ENCODE results near the gene TRIM15. TPM values are rescaled to one million over a fixed set of nuclear protein-coding genes. Genes with fewer than 3 reads are reported as not detected.
A peak's percentile ranks its signal among the peaks of the same experiment; 100 is the strongest.

TRIM15 gene
- total RNA-seq, 2 donors from 2014 or later: 0.52 TPM; not detected in 1

DNA sequence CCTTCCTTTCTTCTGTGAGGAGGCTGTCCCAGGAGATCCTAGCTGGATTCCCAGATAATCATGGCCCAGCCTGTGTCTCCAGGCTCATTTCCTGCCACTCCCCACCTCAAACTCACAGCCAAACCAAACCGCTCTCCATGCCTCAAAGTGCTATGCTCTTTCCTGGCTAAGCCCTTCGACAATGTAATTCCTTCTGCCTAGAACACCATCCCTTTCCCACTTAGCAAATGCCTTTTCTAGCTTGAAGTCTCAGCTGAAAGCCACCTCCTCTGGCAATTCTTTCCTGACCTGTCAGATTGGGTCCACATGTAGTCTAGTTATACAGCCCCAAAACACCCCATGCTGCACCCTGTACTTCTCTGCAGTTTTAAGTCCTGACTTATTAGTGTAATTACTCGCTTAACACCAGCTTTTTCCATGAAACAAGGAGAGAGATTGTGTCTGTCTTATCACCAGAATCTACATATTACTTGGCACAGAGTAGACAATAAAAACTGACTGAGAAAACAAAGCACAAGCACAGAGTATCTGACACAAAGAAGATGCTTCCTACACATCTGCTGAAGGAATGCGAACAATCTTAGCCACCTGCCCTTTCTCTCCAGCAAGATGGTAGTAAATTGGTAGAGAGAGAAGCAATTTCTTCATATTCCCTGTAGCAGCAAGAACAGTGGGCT is 44.4 kb downstream of the TRIM15 start:
- peak overlapping the region in 3 of 4 donors; percentile 42 to 72 (median 69) for H3K27ac ChIP-seq
- WGBS, 2 donors: 57 to 67% methylated on average over 4 of the region's 4 CpGs
- no peak for DNase-seq
- no peaks in the 10 kb centered on the region for H3K27me3 ChIP-seq
- H3K4me1 ChIP-seq: peaks cover 69% of the 10 kb centered on the region
- TF ChIP-seq POLR2A (IDR thresholded peaks at IDR 0.05) (no peak), CTCF (IDR thresholded peaks at IDR 0.05) (no peak)
- H3K36me3 ChIP-seq (replicated peaks in 1 of 2; ENCODE audit: insufficient read depth in 1 of 2, low read depth in 2 of 2): no peaks in the 10 kb centered on the region
- intact Hi-C loops (cut with DNase I): no loop called here
- ATAC-seq: peak; percentile 22
- no peak overlapping the region for H3K4me3 ChIP-seq
- H3K9me3 ChIP-seq: no peaks in the 10 kb centered on the region

- no peaks in the 10 kb centered on the region for H3K36me3 ChIP-seq (replicated peaks in 1 of 2; ENCODE audit: insufficient read depth in 1 of 2, low read depth in 2 of 2)
- ATAC-seq (no peak), DNase-seq (no peak)
- H3K27me3 ChIP-seq: no peaks in the 10 kb centered on the region
- TF ChIP-seq POLR2A (IDR thresholded peaks at IDR 0.05) (no peak), CTCF (IDR thresholded peaks at IDR 0.05) (no peak)
- 33 to 35% methylated on average over 2 of the region's 2 CpGs for WGBS, 2 donors
- no peak overlapping the region for H3K4me3 ChIP-seq
- H3K27ac ChIP-seq: peak overlapping the region in 2 of 4 donors; percentile 97 to 99
- no peaks in the 10 kb centered on the region for H3K9me3 ChIP-seq
- intact Hi-C loops (cut with DNase I): no loop called here
- H3K4me1 ChIP-seq: peaks cover 63% of the 10 kb centered on the region
Observed at GRCh38 chr6:30211306-30211705, 48.0 kb downstream of the TRIM15 start.

- no peak for DNase-seq
- Histone ChIP-seq H3K36me3 (replicated peaks in 1 of 2; ENCODE audit: insufficient read depth in 1 of 2, low read depth in 2 of 2) (no peaks in the 10 kb centered on the region), H3K27ac (peak overlapping the region in 3 of 4 donors; percentile 97 to 99 (median 97)), H3K9me3 (no peaks in the 10 kb centered on the region), H3K4me3 (no peak overlapping the region), H3K4me1 (peaks cover 57% of the 10 kb centered on the region), H3K27me3 (no peaks in the 10 kb centered on the region)
- ATAC-seq: no peak
- intact Hi-C loops (cut with DNase I): no loop called here
- TF ChIP-seq POLR2A (IDR thresholded peaks at IDR 0.05): no peak
- no peak for TF ChIP-seq CTCF (IDR thresholded peaks at IDR 0.05)
- WGBS, 2 donors: 10 to 12% methylated on average over 3 of the region's 3 CpGs
Observed at GRCh38 chr6:30211899-30212298, 48.6 kb downstream of the TRIM15 start.

DNA sequence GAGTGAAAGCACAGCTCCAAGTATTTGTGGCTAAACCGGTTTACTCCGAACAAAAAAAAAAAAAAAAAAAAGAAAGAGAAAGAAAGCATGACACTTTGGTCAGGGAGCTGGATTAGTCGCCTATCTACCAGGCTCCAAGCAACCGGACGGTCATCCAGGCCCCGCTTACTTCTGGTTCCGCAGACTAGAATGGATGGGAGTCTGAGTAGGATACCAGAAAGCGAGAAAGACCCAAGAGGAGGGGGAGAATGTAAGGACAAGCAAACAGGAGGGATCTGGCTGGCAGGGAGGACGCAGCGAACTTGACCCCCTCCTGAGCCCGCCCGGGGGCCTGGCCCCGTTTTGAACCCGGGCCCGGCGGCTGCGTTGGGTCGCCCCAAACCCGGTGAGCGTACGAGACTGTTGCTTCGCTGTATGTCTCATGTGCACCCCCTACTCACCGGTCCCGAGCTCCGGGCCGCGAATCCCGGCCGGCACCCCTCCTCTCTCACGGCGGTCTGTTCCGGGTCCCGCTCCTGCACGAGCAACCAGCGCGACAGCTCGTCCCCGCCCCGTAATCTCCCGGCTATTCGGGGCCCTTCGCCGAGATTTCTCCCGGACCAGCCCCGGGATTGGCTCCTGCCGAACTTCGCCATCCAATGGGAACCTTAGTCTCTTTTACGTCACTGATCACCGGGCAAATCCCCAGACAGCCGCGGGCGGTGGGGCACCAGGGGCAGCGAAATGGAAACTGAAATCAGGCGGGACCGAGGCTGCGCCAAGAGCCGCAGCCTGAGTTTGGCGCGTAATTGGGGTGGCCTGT is 49.7 kb downstream of the TRIM15 start, which contains the start of gene TRIM26:
TSS of gene TRIM26 (minus strand) at position 542 of the 802 bp plus-strand sequence. CDS start 14,303 bp downstream, outside the sequence.
- Histone ChIP-seq H3K36me3 (replicated peaks in 1 of 2; ENCODE audit: insufficient read depth in 1 of 2, low read depth in 2 of 2) (no peaks in the 10 kb centered on the region), H3K4me3 (peak within 1 kb of the TSS; percentile 68 to 75), H3K9me3 (no peaks in the 10 kb centered on the region), H3K27me3 (no peaks in the 10 kb centered on the region), H3K4me1 (peaks cover 46% of the 10 kb centered on the region), H3K27ac (peak within 1 kb of the TSS; percentile 97 to 99 (median 98))
- intact Hi-C loops (cut with DNase I): no loop called here
- ATAC-seq (peak; percentile 94), DNase-seq (peak; percentile 97 to 99 (median 98))
- TF ChIP-seq CTCF (IDR thresholded peaks at IDR 0.05): no peak
- peak; percentile 96 to 99 (median 99) for TF ChIP-seq POLR2A (IDR thresholded peaks at IDR 0.05)
- 1% methylated on average over 22 to 59 of the region's 59 CpGs for WGBS, 2 donors
